NOMO-1 treated with dmso at 0.1 percent for 144 hours (cell line): ENCODE results near the gene SCUBE3.

Experiments used
- DNase-seq: peaks from one replicate; lab custom pipeline; 2025; ENCODE audit not compliant: unreplicated experiment; lab: John Stamatoyannopoulos, UW

The SCUBE3 gene

DNA sequence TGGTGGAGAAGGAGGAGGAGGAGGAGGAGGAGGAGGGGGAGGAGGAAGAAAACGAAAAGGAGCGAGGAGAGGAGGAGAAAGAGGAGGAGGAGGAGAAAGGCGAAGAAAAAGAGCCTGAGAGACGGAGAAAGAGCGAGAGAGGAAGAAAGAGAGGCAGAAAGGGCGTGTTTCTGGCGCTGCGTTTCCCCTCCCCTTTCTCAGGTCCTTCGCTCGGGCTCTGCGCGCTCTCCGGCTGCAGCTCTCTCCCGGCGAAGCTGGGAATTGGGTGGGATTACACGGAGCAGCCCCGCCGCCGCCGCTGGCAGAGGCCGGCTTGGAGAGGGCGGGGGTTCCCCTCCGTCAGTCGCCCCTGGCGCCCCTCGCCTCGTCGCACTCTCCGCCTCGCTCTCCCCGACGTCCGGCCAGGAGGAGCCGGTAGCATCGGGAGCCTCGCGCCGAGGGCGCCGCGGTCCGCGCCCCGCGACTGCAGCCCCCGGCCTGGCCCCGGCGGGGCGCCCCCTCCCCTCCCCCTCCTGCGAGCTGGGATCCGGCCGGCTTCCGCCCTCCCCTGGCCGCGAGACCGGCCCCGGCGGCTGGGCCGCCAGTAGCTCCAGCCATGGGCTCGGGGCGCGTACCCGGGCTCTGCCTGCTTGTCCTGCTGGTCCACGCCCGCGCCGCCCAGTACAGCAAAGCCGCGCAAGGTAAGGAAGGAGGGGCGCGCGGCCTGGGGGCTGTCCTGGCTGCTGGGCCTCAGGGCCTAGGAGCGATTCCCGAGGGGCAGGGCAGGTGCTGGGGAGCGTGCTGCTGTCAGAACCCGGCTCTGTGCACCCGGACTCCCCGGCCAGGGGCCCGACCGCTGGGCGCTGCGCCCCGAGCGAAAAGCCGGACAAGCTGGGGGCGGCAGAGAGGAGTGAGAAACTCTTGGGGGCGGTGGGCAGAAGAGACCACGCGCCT is at the start of gene SCUBE3:
Gene SCUBE3, plus strand, starts transcription at position 133 of the 933 bp plus-strand sequence. Its CDS starts 463 bp downstream, at position 596.
- DNase-seq, result peak; percentile 7

DNA sequence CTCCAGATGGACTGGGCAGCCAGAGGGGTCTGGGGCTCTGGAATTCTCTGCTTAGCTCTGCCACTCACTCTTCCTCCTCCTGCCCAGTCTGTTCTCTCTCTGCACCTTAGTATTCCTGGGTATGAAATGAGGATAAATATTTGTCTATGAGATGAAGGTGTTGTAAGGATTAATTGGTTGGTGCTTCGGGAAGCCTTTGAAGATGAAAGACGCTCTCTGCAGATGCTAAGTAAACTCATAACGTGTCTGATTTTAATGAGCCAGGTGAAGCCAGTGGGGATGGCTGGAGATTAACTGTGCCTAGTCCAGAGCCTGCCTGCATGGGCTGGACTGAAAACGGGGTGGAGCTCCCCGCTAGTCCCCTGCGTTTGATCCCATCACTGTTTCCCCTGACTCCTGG is 49.5 kb upstream of the SCUBE3 start:
- no peak for DNase-seq

DNA sequence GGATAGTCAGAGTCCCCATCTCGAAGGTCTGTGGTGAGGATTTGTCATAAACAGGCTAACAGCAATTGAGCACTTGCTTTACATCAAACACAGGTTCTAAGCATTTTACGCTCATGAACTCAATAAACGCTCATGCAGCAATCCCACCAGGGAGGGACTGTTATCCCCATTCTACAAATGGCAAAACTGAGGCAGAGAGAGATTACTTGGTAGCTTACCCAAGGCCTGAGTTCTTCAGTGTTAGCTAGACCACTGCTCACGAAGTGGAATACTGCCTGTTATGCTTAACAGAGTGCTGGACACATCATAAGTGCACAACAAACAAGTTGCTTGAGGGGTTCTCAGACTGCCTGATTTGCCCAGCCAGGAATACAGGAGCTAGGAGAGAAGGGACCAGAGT is 48.9 kb upstream of the SCUBE3 start:
- DNase-seq, result no peak

DNA sequence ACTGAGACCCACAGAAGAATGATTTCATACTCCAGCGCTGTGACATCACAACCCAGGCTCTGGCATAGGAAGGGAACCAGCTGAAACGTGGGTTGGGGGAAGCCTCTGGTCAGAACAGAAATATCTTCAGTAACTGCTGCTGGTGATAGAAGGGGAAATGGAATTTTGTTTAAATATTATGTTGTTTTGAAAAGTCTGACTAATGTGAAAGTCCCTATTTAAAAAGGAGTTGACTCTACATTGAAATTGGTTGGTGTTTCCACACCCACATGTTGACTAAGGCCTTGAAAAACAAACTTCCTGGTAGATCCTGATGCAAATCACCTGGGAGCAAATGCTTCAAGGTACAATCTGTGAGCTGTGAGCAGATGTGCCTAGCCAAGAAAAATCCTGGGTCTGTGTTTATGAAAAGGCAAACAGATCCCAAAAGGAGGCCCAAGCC is 48.1 kb upstream of the SCUBE3 start:
- no peak for DNase-seq

DNA sequence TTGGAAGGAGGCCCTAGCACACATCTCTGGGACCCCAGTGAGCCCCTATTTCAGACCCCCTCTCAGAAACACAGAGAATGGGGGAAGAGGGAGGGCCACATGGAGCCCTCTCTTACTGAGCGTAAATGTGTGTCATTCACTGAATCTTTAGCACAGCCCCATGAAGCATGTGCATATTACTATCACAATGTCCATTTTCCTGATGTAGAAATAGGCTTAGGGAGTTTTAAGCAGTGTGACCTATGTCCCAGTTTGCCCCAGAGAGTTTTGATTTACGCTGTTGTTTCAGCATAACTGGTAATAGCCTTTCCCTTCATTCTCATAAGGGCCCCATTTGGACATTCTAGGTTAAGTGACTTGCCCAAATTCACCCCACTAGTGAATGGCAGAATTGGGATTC is 47.6 kb upstream of the SCUBE3 start:
- DNase-seq, result no peak

DNA sequence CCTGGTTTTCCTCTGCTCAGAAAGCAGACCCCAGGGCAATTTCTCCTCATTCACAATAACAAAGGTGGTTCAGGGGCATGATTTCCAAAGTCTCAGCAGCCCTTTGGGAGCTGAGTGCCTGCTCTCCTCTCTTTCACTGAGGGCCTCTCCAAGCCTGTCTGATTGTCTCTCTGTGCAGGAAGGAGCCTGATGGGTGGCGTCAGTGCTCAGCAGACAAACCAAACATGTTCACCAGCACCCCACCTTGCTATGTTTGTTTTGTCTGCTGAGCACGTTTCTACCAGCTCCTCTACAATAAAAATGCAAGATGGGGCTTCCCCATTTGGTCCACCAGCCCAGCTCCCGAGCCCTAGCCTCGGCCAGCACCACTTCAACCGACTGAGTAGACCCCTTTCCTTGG is 47.2 kb upstream of the SCUBE3 start:
- DNase-seq, result no peak

DNA sequence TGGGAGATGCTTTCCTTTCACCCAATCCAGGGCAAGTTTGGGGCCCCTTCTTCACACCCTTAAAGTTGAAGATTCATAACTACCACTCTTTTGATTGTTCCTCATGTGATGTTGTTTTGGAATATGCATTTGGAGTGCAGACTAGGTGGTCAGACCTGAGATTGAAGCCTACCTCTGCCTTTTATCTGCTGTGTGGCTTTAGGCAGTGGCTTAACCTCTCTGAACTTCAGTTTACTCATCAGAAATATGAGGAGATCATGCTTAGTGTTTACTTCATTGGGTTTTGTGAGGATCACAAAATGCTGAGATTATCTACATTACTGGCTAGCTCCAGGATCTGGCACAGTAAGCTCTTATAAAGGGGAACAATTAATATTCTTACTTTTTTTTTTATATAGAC is 46.3 kb upstream of the SCUBE3 start:
- DNase-seq, result no peak

DNA sequence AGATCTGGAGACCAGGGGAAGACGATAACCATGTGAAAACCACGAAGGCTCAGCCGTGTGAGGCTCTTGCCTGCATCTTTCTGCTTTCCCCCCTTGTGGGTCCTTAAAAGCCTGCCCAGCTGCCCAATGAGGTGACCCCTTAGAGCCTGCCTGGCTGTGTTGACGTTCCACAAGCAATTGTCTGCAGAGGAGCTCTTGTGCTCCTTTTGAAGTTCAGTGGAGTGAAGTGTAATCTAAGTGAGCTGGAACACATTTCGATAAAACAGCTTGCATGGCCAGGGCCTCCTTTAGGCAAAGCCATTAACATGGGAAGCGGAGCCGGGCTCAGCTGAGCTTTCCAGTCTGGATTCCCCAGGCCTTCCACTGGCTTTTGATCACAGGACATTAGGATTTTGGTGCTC is 45.3 kb upstream of the SCUBE3 start:
- no peak for DNase-seq

DNA sequence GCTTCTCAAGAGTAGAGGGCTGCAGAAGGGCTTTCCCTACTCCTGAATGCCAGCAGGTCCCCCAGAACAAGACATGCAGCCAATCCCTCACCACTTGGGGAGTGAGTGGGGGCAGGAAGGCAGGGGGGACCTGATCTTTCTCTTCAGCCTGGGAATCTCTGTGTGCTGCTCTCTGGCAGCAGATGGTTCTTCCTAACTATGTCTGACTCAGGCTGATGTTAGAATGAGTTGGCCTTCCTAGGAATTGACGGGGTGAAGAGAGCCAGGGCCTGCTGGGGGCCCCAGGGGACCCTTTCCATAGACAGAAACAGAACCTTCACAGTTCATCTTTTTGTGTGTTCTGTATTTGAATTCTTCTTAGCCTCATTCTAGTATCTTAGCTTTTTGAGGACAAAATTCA is 43.6 kb upstream of the SCUBE3 start:
- no peak for DNase-seq

DNA sequence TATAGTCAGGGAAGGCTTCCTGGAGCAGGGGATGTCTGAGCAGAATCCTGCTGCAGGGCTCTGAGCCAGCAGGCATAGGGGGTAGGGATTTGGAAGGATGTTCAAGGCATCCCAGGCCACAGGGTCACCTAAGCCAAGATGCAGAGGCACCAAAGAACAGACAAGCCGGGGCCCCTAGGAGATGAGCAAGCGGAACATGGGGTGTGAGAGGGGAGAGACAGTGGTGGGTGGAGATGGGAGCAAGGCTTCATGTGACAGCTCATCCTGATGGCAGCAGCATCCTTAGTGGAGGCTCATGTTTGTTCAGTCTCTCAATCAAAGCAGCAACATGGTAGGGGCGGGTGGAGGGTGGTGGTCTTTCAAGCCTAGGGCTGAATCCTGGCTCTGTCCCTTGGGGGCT is 42.9 kb upstream of the SCUBE3 start:
- no peak for DNase-seq

DNA sequence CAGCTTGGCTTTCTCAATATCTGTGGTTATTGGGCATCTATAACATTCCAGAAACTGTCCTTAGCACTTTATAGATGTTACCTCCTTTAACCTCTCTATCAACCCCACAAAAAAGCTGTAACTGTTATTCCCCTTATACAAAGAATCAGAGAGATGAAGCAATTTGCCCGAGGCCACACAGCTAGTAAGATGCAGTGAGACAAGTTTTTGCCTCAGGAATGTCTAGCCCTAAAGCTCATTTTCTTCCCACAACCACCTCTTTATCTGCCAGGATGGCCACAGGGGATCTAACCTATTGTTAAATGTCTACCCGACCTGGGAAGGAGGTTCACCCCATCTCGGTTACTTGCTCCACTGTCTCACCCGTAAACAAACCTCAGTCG is 40.7 kb upstream of the SCUBE3 start:
- DNase-seq, result no peak

DNA sequence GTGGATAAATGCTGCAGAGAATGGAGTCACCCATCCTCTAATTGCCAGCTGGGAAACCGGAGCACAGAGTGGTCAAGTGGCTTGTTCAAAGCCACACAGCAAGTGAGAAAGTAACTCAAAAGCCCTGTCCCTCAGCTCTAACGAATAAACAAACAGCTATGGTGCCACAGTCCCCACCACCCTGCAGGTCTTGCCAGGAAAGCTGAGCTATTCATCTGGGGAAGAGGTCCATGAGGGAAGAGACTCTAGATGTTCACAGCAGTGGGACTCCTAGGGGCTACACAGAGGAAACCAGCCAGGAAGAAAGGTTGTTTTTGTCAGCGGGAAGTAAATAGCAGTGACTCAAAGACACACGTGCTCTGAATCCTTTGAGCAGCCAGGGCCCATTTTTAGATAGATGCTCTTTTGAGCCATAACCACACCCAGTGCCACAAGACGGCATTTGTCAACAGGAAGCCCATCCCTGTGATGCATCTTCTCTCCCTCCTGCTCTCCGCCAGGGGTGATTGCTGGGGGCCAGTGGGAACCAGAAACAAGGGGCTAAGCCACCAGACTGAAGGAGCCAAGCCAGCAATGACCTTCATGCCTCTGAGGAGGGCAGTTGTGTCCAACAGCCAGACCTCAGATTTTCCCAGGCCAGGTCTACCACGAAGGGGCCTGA is 40.2 kb upstream of the SCUBE3 start:
- no peak for DNase-seq

DNA sequence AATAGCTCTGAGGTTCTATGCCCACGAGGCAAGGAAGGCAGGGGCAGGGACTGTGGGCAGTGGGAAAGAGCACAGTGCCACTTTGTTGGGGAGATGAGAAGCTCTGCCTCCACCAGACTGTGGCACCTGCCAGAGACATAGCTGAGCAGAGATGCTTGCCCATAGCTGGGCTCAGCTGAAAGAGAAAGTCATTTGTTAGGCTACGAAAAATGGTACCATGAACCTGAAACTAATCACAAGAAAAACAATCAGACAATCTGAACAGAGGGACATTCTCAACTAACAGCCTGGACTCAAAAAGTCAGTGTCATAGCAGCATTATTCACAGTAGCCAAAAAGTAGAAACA is 39.7 kb upstream of the SCUBE3 start:
- no peak for DNase-seq

DNA sequence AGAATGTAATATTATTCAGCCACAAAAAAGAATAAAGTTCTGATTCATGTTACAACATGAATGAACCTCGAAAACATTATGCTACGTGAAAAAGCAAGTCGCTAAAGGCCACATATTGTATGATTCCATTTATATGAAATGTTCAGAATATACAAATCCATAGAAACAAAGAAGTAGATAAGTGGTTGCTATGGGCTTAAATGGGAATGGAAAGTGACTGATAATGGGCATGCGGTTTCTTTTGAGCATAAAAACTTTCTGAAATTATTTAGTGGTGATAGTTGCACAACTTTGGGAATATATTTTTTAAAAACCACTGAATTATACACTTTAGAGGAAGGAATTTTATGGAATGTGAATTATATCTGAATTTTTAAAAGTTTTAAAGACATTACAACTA is 39.3 kb upstream of the SCUBE3 start:
- DNase-seq, result no peak

DNA sequence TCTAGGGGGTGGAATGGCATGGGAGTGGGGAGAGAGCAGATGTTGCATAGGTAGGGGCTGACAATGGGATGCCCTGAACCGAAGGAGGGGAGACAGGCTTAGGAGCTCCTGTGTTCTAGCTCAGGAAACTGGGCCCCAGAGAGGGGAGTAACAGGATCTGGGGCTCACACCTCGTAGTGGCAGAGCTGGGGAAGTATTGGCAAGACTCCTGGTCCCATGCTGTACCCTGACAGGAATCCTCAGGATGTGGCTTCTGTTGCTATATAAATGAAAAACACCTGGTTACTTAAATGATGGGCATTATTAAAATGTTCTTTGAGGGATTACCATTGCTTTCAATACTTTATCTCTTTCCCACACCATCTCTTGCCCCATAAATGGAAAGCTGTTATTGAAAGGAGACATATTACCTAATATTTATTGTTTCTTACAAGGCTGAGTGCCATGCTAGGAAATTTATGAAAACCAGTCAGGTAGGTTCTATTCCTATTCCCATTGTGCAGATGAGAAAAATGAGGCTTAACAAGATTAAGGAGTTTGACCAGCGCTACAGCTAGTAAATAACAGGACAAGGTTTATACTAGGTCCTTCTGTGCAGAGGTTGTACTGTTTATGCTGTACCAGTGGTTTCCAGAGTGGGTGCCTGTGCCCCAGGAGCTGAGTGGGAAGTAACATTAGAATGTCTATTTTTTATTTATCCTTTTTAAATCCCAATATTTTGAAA is 37.3 kb upstream of the SCUBE3 start:
- no peak for DNase-seq

DNA sequence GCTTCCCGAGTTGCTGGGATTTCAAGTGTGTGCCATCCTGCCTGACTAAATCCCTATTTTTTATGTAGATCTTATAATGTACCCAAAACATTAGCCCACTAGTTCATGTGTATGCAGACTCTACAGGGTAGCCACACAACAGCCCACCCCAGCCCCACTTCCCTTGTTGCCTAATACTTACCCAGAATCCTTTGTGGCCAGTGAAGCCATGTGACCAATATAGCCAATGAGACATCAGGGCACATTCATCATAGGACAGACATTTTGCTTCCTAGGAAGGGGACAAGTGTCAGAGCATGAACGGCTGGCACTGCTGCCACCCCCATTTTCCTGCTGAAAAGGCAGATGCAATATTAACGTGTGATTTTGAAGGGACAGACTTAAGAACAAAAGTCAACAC is 36.6 kb upstream of the SCUBE3 start:
- no peak for DNase-seq

DNA sequence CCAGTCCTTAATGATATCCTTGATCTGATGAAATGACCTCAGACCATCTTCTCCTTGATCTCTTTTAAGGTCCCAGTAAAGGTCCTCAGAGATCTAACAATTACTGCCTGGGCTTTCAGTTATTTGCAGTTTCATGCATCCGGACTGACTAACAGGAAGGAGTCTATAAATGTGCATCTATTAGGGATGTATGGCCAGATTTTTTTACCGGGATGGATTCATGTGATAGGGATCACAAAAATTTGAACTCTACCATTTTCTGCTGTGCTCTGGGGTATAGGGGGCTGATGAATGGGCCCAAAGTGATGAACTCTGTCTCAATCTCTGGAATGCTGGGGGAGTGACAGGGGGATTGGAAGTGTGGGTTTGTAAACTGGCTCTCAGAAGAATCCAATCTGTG is 36.2 kb upstream of the SCUBE3 start:
- DNase-seq, result no peak

DNA sequence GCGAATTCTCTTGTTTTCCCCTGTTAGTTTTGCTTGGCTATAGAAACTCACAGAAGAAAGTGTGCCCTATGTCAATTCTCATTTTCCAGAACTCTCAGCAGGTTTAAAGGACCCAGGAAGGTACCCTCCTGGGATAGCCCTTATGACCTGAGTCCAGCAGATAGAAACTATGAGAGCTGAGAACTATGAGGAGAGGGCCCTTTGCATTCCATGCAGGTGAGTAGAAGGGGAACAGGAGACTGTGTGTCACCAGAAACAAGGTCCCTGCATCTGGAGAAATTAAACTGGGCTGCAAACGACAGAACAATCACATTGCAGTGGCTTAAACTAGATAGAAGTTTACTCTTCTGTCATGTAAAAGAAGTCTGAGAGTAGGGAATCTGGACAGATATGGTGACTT is 35.7 kb upstream of the SCUBE3 start:
- DNase-seq, result no peak

DNA sequence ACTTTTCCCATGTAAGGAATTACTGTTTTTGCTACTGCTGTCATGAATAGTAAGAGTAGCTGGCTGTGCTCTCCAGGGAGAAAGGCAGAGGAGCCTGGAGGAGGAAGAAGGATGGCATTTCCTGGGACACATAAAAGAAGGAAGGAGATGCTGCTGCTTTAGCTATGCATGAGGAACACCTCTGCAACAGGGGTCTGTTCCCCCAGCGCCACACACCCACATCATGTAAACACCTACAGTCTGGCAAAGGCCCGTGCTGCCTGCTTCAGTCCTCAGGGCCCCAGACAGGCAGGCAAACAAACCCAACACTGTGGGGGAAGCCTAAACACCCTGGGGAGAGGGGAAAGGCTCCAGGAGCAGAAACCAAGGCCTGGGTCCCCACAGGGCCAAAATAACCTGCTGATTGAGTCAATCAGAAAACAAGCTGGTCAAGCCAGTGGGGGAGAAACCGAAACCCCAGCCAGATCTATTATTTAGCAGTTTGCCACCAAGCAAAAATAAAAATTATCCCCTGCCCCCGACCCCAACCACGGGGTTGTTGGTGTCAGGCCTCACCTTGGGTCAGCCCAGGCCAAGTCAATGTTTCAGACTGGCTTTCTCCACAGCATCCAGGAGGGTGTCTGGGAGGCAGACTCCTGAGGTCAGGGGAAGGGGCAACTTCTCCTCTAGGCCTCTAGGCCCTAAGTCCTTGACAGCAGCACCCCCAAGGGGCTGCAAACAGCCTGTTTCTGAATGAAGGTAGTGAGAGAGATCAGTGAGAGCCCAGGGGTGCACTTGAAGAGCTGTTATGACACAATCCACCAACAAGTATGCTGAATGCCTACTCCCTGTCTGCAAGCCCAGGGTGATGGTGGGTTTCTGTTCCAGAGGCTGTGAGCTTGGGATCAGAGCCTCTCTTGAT is 34.6 kb upstream of the SCUBE3 start:
- DNase-seq, result no peak

DNA sequence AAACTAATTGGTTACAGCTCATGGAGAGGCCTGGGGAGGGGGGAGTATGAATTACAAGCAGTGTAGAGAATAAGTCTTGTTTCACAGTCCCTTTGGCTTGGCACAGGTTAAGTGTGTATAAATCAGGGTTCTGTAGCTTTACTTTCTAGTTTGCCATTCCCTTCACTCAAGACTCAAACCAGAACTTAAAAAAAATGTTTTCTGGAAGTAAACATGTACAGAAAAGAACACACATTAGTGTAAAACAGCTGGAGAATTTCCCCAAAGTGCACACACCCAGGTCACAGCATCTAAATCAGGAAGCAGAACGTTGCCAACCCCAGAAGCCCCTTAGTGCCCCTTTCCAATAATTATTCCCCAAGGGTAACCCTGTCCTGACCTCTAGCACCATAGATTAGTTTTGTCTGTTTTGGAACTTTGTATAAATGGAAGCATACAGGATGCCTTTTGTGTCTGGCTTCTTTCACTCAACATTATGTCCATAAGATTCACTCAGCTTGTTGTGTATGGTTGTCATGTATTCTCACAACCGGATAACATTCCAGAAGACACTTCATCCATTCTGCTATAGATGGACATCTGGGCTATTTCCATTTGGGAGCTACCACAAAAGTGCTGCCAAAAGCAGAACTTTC is 33.7 kb upstream of the SCUBE3 start:
- DNase-seq, result no peak
